HG02610 (cell line): ENCODE data around the gene RAC3.

Experiments
- ATAC-seq: cut with Tn5 transposase; IDR thresholded peaks from one replicate; pipeline ENCODE4 v1.9.1; 2021; ENCODE audit warnings: mild to moderate bottlenecking, moderate library complexity; ENCODE audit not compliant: unreplicated experiment

RAC3 gene

DNA sequence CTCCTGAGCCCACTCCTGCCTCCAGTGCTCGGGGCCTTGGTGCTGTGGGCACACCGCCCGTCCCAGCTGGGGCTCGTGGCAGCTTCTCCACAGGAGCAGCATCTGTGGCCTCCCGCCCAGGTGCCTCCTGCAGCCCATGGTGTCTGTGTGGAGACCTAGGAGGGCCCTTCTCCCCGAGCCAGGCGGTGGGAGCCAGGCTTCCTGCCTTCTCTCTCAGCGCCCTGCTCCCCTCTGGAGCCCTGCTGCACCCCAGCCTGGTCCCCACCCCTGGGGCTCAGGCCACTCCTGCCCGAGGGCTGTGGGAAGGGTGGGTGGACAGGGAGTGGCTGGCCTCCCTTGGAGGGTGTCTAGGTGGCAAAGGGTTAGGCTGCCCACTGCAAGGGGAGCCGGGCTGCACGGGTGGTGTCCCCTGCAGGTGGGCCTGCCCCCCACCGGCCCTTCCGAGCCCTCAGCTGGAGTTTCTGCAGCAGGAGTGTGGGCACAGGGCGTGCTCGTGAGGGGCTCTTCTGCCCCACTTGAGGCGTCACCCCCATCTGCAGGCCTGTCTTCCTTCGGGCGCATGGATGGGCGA, 19.8 kb upstream of the RAC3 start:
- no peak for ATAC-seq

DNA sequence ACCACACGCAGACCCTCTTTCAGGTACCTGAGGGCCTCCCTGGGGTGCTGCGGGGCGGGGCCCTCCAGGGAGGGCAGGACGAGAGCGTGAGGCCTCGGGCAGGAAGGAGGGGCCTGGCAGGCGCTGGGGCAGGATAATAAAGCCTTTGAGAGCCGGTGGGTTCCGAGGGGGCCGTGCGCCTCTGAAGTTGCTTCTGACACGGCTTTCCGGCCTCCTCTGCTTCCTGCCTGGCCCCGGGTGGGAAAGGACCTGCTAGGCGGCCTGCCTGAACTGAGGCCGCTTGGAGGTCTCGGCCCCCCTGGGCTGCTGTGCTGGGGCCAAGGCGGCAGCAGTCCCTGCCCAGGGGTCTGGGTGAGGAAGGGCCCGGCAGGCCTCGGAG, 19.2 kb upstream of the RAC3 start:
- no peak for ATAC-seq

DNA sequence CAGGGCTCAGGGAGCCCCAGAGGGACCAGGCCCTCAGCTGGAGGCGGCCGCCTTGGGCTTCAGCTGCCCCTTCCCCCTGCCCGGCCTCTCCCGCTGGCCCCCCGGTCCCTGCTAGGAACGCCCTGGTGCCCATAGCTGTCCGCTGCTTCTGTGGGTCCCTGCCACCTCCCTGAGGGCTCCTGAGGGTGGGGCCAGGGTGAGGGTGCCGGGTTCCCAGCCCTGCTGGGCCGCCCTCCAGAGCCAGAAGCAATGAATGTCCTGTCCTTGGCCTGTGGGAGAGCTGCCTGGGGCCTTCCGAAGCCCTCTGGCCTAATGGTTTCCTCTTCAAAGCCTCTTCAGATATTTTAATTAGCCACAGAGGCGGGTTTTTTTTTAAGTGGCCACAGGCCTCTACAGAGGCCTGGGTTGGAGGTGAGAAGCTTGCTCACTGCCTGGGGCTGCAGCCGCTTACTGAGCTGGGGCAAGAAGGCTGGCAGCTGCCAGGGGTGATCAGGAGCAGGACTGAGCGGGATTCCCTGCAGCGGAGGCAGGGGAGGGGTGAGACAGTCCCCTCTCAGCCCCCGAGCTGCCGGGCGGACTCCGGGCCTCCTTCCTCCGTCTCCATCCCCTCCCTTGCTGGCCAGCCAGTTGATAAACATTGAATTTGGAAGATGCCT, 18.7 kb upstream of the RAC3 start:
- no peak for ATAC-seq

DNA sequence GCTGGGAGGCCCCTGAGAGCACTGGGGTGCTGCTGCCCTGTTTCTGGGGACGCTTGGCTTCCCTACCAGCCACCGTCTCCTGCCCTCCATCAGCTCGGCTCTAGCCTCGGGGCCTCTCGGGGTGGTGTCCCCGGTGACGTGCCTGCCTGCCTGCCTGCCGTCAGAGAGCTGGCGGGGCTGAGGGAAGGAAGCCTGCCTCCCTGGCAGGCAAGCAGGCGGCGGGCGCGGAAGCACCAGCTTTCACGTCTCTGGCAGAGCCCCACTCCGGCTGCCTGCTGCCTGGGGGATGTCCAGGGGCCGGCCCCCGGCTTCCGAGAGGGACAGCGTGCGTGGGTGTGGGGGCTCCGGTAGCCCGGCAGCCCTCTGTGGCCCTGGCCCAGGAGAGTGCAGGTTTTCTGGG, 18.1 kb upstream of the RAC3 start:
- no peak for ATAC-seq

DNA sequence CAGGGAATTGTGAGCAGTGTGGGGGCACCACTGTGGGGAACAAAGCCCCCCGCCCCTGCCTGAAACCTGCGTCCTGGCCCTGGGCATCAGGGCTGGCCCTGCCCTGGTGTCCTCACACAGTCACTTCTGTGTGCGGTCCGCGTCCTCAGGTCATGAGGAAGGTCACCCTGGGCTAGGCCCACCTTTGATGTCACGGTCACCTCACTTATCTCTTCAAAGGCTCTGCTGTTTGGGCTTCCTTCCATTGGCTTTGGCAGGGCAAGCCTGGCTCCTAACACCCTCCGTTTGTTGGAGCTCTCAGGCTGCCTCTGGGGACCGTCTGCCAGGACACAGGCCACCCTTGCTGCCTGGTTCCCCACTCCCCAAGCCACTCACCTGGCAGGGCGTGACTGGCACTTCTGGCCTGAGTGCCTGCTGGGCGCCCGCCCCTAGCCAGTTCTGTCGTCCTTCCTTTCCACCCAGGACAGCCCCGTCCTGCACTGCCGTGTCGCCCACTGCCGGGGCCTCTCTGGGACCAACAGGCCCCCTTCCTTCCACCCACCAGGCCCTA, 17.6 kb upstream of the RAC3 start:
- no peak for ATAC-seq

DNA sequence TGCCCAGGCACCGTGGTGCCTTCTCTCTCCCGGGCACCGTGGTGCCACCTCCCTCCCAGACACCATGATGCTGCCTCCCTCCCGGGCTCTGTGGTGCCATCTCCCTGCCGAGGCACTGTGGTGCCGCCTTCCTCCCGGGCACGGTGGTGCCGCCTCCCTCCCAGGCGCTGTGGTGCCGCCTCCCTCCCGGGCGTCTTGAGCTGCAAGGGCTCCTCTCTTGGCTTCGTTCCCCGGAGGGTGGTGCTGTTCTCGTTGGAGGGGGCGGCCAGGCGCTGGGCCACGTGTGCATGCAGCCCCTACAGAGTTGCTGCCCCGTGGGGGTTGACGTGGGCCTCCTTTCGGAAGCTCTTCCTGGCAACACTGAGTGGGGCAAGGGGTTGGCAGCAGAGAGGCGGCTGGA, 17.0 kb upstream of the RAC3 start:
- ATAC-seq = no peak

DNA sequence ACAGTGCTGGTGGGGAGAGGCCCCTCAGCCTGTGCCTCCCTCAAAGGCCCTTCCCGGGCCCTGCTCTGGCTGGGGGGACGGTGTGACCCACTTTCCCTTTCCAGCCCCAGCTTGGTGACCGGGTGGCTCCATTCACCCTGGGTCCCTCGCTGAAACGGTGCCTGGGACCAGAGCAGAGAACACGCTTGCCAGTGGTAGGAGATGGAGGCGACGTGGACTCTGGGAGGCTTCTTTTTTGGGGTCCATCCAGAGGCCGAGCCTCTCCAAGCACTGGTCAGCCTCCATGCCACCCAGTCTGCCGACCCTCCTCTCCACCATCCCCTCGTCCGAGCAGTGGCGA, 16.5 kb upstream of the RAC3 start:
- no peak for ATAC-seq

DNA sequence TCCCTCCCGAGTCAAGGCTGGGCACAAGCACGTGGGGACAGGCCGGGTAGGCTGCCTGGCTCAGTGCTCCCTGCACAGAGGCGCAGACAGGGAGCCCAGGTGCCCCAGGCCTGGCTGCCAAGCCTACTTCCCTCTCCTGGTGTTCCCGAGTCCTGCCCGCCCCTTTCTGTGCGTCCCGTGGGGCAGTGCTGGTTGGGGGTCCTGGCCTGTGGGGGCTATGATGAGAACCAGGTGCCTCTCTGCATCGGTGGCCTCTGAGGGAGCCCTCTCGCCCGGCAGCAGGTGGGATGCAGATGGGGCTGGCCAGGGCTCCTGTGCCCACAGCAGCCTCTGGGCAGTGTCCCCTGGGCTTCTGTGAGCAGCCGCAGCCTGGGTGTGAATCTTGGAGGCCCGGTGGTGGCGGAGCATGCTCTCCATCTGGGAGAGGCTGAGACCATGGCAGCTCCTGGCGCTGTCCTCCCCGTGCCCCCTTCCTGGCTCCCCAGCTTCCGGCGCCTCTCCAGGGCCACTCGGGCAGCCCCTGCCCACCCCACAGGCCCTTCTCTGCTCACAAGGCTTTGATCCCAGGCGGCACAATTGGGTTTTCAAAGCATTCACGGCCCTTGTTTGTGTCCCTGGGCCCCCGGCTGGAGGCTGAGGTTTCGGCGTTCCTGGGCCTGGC, 16.0 kb upstream of the RAC3 start:
- no peak for ATAC-seq

DNA sequence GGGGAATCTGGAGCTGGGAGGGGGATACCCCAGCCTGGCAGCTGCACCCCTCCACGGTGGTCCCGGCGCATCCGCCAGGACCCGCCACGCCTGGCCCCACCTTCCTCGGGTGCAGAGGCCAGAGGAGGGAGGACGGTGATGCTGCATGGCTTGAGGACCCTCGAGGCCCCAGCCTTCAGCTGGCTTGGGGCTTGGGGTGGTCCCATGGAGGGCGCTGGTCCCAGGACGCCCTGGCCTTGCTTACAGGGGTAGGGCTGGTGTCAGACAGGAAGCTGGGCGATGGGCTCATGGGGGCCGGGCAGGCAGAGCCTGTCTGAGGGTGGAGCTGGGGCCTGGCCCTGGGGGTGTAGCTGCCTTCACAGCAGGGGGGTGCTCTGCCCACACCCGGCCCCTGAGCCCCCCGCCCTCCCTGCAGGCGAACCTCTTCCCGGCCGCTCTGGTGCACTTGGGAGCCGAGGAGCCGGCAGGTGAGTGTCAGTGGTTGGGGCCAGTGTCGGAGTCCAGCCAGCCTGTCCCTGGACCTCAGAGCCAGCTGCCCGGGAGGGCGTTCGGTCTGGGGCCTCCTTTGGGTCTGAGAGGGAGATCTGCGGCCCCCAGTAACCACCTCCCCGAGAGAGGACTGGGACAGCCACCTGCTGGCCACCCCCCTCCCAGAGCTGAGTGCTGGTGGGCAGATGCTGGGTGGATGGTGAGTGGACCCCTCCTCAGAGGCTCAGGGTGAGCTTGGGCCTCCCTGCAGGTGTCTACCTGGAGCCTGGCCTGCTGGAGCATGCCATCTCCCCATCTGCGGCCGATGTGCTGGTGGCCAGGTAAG, 15.2 kb upstream of the RAC3 start:
- ATAC-seq = no peak

DNA sequence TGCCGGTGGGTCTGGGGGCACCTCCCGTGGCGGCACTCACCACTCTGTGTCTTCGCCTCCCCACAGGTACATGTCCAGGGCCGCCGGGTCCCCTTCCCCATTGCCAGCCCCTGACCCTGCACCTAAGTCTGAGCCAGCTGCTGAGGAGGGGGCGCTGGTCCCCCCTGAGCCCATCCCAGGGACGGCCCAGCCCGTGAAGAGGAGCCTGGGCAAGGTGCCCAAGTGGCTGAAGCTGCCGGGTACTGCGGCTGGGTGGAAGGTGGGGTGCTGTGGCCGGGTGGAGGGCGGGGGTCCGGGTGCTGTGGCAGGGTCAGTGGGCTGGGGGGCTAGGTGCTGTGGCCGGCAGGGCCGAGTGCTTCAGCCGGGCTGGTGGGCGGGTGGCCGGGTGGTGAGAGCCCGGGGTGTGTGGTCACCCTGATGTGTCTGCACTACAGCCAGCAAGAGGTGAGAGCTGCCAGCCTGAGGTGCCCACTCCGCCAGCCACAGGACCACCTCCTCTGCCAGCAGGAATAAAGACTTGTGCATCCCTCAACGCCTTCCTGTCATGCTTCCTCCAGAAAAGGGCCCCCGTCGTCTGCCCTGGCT, 14.5 kb upstream of the RAC3 start:
- ATAC-seq = no peak

DNA sequence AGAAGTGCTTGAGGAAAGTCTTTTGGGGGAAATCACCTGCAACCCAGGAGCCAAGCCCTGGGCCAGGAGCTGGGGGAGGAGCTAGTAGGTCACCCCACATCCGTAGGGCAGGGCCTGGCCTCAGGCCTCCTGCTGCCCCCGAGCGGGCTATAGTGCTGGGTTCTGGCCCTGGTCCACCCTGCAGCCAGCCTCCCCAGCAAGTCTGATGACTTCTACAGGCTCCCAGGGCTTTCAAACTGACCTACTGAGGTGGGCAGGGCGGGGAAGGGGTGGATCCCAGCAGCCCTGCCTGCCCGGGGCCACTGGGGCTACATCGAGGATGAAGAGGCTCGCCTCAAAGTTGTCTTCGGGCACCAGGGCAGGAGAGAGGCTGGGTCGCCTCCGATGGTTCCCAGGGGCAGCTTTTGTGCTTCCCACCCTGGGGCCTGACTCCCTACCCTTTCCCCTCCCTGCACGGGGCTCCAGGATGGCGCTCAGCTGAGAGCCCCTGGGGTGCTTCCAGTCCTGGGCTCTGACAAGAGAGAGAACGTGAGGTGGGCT, 13.8 kb upstream of the RAC3 start:
- no peak for ATAC-seq

DNA sequence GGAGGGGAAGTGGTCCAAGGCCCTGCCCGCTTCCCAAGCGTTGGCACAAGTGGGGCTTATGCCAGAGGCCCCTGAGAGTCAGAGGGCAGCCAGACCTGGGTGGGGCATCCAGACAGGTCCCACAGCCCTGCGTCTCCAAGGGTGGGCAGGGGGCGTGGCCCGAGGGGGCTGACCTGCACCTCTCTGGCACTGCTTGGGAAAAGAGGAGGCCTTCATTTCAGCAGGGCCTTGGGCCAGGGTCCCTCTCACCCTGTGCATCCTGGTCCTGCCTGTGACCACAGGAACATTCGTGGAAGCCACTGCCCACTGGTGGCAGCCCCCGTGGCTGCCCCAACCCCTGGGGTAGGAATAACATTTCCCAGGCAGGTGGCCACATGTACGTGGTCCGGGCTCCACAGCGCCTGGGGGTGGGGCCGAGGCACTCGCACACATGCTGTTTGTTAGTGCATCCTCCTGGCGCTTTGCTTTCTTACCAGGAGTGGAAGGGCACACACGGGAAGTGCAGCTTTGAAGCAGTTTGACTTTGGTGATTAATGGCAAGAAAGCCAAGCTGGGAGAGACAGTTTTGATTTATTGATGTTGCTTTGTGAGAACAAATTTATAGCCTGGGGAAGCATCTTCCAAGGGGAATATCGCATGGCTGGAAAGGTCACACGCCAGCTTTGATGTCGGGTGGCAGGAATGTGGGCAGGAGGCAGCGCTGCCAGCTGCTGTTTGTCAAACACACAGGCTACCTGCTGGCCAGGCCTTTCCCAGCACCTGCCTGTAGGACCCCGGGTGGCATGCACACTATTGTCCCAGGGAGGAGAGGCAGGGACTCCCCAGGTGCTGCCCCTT, 13.1 kb upstream of the RAC3 start:
- ATAC-seq = no peak

DNA sequence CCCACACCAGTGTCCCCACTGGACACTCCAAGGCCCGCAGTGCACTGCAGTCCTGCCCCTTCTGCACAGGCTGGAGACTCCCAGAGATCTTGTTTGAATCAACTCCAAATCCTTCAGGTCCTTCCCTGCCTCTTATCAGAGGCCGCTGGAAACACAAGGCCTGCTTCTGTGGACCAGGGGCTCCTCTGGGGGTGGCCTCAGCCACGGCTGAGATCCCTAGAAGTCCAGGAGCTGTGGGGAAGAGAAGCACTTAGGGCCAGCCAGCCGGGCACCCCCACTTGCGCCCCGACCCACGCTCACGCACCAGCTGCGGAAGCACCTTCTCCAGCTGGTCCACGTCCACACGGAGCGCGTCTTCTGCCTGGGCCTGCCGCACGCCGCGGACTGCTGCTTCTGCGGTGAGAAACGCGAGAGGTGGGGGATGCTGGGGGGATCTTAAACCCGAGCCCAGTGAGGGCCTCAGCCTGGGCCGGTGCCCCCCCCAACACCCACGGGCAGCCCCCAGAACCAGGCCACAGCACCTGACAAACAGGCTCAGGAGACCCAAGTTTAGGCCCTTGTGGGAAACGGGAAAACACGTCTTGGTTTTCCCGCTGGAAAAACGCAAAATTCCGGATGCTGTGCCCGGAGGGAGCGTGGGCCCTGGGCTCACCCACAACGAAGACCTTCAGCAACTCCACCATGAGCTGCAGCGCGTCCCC, 12.3 kb upstream of the RAC3 start:
- no peak for ATAC-seq

DNA sequence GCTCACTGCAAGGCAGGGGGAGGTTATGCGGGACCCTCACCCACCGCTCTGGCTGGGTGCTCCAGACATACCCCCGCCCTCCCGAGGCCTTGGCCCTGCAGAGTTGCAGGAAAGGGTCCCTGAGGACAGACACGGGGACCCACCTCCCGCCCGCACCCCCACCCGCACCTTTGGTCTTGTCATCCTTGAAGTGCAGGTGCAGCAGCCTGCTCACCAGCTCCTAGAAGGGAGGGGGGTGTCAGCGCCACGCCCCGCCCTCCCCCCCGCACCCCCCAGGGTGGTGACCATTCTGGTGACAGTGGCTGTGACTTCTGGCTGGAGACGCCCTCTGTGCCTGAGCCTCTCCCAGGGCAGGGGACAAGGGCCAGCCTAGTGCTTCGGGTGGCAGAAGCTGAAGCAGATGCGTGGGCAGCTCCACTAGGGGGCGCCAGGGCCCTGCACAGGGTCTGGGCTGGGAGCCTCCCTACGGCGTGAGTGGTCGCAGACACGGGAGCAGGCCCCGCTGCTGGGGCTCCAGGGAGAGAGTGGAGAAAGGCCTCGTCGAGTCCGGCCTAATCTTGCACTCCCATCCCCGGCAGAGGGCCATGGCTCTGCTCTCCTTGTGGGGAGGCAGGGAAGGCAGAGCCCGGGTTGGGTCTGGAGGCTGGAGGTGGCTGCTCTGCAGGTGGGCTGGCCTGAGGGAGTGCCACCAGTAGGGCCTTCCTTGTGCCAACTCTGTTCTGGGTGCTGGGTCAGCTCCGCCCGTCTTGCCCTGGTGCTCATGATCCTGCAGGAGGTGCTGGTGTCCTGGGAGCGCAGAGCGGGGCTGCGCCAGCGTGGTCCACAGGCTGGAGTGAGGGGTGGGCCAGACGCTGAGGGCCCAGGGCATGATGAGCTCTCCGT, 11.5 kb upstream of the RAC3 start:
- ATAC-seq = no peak

DNA sequence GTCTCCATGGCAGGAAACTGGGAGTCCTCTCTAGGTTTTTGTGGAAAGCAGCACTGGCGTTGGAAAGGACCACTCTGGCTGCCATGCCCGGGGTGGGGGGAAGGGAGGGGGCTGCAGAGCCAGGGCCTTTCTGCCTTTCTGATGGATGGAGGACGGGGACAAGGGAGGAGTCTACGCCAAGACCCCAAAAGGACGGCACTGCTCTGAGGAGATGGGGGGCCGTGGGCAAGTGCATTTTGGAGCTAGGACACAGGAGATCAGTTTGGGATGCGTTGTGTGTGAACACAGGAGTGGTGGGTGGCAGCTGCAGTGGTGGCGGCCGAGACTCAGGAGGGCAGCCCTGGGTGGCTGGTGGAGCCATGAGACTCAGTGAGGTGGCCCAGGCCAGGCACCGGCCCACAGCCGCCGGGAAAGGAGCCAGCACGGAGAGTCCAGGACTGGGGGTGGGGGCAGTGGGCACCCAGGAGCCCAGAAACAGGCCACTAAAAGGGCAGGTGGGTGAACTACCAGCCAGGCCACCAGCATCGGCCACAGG, 10.8 kb upstream of the RAC3 start:
- ATAC-seq = no peak

DNA sequence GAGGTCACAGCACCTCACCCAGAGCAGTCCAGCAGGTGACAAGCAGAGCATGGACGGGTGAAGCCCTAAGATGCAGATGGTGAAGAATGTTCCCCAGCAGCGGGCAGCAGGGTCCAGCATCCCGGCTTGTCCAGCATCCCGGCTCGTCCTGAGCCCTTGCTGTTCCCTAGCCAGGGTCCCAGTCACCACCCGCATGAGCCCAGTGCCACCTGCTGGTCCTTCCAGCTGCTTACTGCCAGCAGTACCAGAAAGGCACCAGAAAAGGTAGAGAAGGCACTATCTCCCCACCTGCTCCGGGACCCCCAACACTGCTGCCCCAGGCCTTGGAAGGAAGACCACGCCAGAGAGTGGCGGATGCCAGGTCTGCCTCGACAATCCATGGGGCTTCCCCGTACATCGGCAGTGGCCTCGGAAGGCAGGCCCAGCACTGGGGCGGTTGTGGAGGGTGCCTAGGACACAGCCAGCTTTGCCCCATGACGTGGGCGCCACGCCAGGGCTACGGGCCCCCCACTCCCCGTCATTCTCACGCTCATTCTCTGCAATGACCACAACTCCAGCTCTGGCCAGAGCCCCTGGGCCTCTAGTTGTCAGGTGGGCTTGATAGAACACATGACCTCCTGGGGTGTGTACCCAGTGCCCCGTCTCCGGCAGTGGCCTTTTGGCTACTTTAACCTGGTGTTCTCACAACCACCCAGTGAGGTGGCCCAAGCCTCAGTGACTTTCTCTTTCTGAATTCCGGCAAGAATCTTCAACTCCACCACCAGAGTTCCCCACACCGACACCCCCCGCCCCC, 10.2 kb upstream of the RAC3 start:
- no peak for ATAC-seq

DNA sequence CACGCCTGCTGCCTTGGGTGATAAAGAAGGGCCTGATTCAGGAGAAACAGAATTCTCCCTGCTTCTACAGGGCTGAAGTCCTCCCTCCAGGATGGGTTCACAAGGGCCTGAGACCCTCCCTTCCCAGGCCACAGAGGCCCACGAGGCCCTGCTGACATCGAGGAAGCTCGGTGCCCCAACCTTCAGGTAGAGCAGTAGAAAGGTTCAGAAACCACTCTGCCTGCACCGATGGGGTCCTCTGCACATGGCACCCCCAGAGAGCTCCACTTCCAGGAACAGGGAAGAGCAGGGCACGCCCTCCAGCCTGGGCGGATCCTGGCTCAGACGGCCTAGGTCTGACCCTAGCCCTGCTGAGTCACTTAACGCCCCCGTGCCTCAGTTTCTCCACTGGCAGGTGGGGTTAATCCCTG, 9.6 kb upstream of the RAC3 start:
- ATAC-seq = no peak
